Measurements from ENCODE around the gene MEIG1. TPM values are rescaled to one million over a fixed set of nuclear protein-coding genes. Genes with fewer than 3 reads are reported as not detected.

MEIG1 gene
- total and polyA plus RNA-seq, 2 of the 8 experiments (the other 6 are each of a cell fraction or from before 2014, with no cell fraction given): not detected

DNA sequence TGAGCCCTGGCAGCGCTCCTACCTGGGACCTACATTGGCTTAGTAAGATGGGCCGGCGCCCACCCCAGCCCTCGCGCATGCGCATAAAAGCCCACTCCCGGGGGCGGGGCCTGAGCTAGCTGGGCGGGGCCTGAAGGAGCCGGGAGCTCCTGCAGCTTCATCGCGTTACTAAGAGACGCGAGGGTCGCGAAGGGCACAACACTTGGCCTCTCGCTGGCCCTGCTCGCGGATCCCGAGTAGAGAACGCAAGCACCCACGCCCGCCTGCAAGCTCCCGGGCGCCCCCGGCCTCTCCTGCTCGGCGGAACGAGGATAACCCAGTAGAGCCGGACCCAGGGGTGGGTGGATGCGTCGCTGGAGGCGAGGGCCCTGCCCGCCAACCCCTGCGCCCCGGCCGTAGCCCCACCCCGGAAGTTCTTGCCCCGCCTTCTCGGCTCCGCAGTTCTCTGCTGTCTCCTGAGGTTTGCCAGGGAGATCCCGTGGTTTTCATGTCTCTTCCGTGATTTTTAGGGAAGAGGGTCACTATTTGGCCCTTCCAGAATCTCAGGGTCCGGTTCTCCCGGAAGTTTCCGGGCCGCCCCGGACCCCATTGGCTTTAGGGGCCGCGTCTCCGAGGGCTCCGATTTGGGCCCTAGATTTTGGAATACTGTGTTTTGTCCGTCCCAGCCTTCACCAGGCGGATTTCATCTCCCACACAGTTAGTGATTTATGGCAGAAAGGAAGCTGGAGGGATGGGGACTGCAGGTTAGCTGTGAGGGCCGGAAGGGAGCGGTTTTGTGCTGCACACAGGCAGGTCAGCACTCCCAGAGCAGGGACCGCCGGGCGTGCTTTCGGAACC, at the start of gene MEIG1 (continued):
- TF ChIP-seq, protein P1, sequence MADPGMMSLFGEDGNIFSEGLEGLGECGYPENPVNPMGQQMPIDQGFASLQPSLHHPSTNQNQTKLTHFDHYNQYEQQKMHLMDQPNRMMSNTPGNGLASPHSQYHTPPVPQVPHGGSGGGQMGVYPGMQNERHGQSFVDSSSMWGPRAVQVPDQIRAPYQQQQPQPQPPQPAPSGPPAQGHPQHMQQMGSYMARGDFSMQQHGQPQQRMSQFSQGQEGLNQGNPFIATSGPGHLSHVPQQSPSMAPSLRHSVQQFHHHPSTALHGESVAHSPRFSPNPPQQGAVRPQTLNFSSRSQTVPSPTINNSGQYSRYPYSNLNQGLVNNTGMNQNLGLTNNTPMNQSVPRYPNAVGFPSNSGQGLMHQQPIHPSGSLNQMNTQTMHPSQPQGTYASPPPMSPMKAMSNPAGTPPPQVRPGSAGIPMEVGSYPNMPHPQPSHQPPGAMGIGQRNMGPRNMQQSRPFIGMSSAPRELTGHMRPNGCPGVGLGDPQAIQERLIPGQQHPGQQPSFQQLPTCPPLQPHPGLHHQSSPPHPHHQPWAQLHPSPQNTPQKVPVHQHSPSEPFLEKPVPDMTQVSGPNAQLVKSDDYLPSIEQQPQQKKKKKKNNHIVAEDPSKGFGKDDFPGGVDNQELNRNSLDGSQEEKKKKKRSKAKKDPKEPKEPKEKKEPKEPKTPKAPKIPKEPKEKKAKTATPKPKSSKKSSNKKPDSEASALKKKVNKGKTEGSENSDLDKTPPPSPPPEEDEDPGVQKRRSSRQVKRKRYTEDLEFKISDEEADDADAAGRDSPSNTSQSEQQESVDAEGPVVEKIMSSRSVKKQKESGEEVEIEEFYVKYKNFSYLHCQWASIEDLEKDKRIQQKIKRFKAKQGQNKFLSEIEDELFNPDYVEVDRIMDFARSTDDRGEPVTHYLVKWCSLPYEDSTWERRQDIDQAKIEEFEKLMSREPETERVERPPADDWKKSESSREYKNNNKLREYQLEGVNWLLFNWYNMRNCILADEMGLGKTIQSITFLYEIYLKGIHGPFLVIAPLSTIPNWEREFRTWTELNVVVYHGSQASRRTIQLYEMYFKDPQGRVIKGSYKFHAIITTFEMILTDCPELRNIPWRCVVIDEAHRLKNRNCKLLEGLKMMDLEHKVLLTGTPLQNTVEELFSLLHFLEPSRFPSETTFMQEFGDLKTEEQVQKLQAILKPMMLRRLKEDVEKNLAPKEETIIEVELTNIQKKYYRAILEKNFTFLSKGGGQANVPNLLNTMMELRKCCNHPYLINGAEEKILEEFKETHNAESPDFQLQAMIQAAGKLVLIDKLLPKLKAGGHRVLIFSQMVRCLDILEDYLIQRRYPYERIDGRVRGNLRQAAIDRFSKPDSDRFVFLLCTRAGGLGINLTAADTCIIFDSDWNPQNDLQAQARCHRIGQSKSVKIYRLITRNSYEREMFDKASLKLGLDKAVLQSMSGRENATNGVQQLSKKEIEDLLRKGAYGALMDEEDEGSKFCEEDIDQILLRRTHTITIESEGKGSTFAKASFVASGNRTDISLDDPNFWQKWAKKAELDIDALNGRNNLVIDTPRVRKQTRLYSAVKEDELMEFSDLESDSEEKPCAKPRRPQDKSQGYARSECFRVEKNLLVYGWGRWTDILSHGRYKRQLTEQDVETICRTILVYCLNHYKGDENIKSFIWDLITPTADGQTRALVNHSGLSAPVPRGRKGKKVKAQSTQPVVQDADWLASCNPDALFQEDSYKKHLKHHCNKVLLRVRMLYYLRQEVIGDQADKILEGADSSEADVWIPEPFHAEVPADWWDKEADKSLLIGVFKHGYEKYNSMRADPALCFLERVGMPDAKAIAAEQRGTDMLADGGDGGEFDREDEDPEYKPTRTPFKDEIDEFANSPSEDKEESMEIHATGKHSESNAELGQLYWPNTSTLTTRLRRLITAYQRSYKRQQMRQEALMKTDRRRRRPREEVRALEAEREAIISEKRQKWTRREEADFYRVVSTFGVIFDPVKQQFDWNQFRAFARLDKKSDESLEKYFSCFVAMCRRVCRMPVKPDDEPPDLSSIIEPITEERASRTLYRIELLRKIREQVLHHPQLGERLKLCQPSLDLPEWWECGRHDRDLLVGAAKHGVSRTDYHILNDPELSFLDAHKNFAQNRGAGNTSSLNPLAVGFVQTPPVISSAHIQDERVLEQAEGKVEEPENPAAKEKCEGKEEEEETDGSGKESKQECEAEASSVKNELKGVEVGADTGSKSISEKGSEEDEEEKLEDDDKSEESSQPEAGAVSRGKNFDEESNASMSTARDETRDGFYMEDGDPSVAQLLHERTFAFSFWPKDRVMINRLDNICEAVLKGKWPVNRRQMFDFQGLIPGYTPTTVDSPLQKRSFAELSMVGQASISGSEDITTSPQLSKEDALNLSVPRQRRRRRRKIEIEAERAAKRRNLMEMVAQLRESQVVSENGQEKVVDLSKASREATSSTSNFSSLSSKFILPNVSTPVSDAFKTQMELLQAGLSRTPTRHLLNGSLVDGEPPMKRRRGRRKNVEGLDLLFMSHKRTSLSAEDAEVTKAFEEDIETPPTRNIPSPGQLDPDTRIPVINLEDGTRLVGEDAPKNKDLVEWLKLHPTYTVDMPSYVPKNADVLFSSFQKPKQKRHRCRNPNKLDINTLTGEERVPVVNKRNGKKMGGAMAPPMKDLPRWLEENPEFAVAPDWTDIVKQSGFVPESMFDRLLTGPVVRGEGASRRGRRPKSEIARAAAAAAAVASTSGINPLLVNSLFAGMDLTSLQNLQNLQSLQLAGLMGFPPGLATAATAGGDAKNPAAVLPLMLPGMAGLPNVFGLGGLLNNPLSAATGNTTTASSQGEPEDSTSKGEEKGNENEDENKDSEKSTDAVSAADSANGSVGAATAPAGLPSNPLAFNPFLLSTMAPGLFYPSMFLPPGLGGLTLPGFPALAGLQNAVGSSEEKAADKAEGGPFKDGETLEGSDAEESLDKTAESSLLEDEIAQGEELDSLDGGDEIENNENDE (IDR thresholded peaks at IDR 0.05; ENCODE audit: insufficient replicate concordance, low read length): no peak
- TF ChIP-seq EGR1 (IDR thresholded peaks at IDR 0.05; ENCODE audit: borderline replicate concordance, low read depth, low read length) (no peak), RFX5 (IDR thresholded peaks at IDR 0.05; ENCODE audit: borderline replicate concordance, low read depth, low read length) (no peak), BCL11A (IDR thresholded peaks at IDR 0.05; ENCODE audit: low read depth in 2 of 2, low read length in 2 of 2) (no peak), BRCA1 (IDR thresholded peaks at IDR 0.05; ENCODE audit: low read depth, low read length) (peak; percentile 21; the same call in 1 of the 2 replicates), GABPA (IDR thresholded peaks at IDR 0.05; ENCODE audit: borderline replicate concordance, insufficient read depth, low read length) (peak; percentile 94)
- TF ChIP-seq, protein P2, sequence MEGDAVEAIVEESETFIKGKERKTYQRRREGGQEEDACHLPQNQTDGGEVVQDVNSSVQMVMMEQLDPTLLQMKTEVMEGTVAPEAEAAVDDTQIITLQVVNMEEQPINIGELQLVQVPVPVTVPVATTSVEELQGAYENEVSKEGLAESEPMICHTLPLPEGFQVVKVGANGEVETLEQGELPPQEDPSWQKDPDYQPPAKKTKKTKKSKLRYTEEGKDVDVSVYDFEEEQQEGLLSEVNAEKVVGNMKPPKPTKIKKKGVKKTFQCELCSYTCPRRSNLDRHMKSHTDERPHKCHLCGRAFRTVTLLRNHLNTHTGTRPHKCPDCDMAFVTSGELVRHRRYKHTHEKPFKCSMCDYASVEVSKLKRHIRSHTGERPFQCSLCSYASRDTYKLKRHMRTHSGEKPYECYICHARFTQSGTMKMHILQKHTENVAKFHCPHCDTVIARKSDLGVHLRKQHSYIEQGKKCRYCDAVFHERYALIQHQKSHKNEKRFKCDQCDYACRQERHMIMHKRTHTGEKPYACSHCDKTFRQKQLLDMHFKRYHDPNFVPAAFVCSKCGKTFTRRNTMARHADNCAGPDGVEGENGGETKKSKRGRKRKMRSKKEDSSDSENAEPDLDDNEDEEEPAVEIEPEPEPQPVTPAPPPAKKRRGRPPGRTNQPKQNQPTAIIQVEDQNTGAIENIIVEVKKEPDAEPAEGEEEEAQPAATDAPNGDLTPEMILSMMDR (IDR thresholded peaks at IDR 0.05; ENCODE audit: control extremely low read depth in 1 of 3, insufficient read depth in 1 of 3, low read depth in 1 of 3, low read length in 3 of 3): no peak

All from H1 (cell line).